DLD1 (cell line): Measurements from ENCODE around the gene LNX2.

Source experiments
- in situ Hi-C: cut with HindIII; loops from 2 replicates; pipeline ENCODE4 v1.10.0; 2017; ENCODE audit warnings: low sequenced_read_pairs

The LNX2 gene

GRCh38 chr13:27617881-27618321, 2.4 kb downstream of the LNX2 start:
- in situ Hi-C loops: no loop called here

GRCh38 chr13:27613628-27614027, 6.7 kb downstream of the LNX2 start:
- in situ Hi-C loops: no loop called here

GRCh38 chr13:27607125-27607524, 13.2 kb downstream of the LNX2 start:
- in situ Hi-C loops: no loop called here

GRCh38 chr13:27605610-27606200, 14.6 kb downstream of the LNX2 start:
- in situ Hi-C loops: no loop called here

- in situ Hi-C loops: no loop called here
Measured at GRCh38 chr13:27605099-27605498, 15.2 kb downstream of the LNX2 start.

- in situ Hi-C loops: no loop called here
Measured at GRCh38 chr13:27601803-27602202, 18.5 kb downstream of the LNX2 start.

- in situ Hi-C loops: no loop called here
Measured at GRCh38 chr13:27601208-27601607, 19.1 kb downstream of the LNX2 start.

- in situ Hi-C loops: no loop called here
Measured at GRCh38 chr13:27600711-27601110, 19.6 kb downstream of the LNX2 start.

- in situ Hi-C loops: no loop called here
Measured at GRCh38 chr13:27599845-27600553, 20.3 kb downstream of the LNX2 start.

GRCh38 chr13:27599096-27599495, 21.2 kb downstream of the LNX2 start:
- in situ Hi-C loops: no loop called here

- in situ Hi-C loops: no loop called here
Measured at GRCh38 chr13:27595055-27595811, 25.1 kb downstream of the LNX2 start.

GRCh38 chr13:27593267-27593666, 27.1 kb downstream of the LNX2 start:
- in situ Hi-C loops: no loop called here

GRCh38 chr13:27592865-27593264, 27.5 kb downstream of the LNX2 start:
- in situ Hi-C loops: no loop called here

GRCh38 chr13:27588405-27588804, 31.9 kb downstream of the LNX2 start:
- in situ Hi-C loops: no loop called here

GRCh38 chr13:27587095-27587746, 33.1 kb downstream of the LNX2 start:
- in situ Hi-C loops: no loop called here

GRCh38 chr13:27583645-27584044, 36.7 kb downstream of the LNX2 start:
- in situ Hi-C loops: no loop called here

GRCh38 chr13:27578121-27579030, 42.0 kb downstream of the LNX2 start:
- in situ Hi-C loops: no loop called here

GRCh38 chr13:27574661-27575060, 45.7 kb downstream of the LNX2 start:
- in situ Hi-C loops: no loop called here

- in situ Hi-C loops: no loop called here
Measured at GRCh38 chr13:27573265-27573664, 47.1 kb downstream of the LNX2 start.

- in situ Hi-C loops: no loop called here
Measured at GRCh38 chr13:27572234-27572901, 48.0 kb downstream of the LNX2 start.
